Measurements from ENCODE around the gene GRK1.
A peak's percentile ranks its signal among the peaks of the same experiment; 100 is the strongest.
"Not testable (repeated sequence)": the region's sequence is repeated elsewhere in the genome, so short reads cannot be mapped to it uniquely, and the experiment has no call there.

Gene GRK1

GRCh38 chr13:113665597-113666328 lies 1.3 kb upstream of the GRK1 start:
- DNase-seq (ENCODE audit: low read depth in 2 of 2): no peak

GRCh38 chr13:113666329-113666670 lies 719 bp upstream of the GRK1 start:
- no peak for DNase-seq (ENCODE audit: low read depth in 2 of 2)

GRCh38 chr13:113667771-113668490 lies 912 bp downstream of the GRK1 start:
- DNase-seq (ENCODE audit: low read depth in 2 of 2): no peak

GRCh38 chr13:113668491-113668971 lies 1.5 kb downstream of the GRK1 start:
- no peak for DNase-seq (ENCODE audit: low read depth in 2 of 2)

GRCh38 chr13:113669231-113669754 lies 2.3 kb downstream of the GRK1 start:
- DNase-seq (ENCODE audit: low read depth in 2 of 2): no peak

- DNase-seq (ENCODE audit: low read depth in 2 of 2): no peak
These were observed 2.8 kb downstream of the GRK1 start for GRCh38 chr13:113669755-113670341.

- DNase-seq (ENCODE audit: low read depth in 2 of 2): no peak
These were observed 3.5 kb downstream of the GRK1 start for GRCh38 chr13:113670541-113670940.

GRCh38 chr13:113671066-113672001 lies 4.3 kb downstream of the GRK1 start:
- DNase-seq (ENCODE audit: low read depth in 2 of 2): no peak

- no peak for DNase-seq (ENCODE audit: low read depth in 2 of 2)
These were observed 5.1 kb downstream of the GRK1 start for GRCh38 chr13:113672002-113672651.

GRCh38 chr13:113722921-113723320 lies 55.9 kb downstream of the GRK1 start:
- no peak for DNase-seq (ENCODE audit: low read depth in 2 of 2)

GRCh38 chr13:113723410-113724015 lies 56.5 kb downstream of the GRK1 start:
- DNase-seq (ENCODE audit: low read depth in 2 of 2): no peak

- DNase-seq (ENCODE audit: low read depth in 2 of 2): no peak
These were observed 57.2 kb downstream of the GRK1 start for GRCh38 chr13:113724016-113724758.

GRCh38 chr13:113724780-113725315 lies 57.8 kb downstream of the GRK1 start:
- DNase-seq (ENCODE audit: low read depth in 2 of 2): peak; percentile 15 to 28

GRCh38 chr13:113725329-113726105 lies 58.5 kb downstream of the GRK1 start:
- not testable (repeated sequence) for DNase-seq (ENCODE audit: low read depth in 2 of 2)

GRCh38 chr13:113726106-113726821 lies 59.2 kb downstream of the GRK1 start:
- DNase-seq (ENCODE audit: low read depth in 2 of 2): not testable (repeated sequence)

GRCh38 chr13:113726961-113727411 lies 60.0 kb downstream of the GRK1 start:
- no peak for DNase-seq (ENCODE audit: low read depth in 2 of 2)

- DNase-seq (ENCODE audit: low read depth in 2 of 2): no peak
These were observed 61.6 kb downstream of the GRK1 start for GRCh38 chr13:113728571-113729054.
